Stimulated activated CD4-positive, alpha-beta T cell treated with anti-CD3 and anti-CD28 coated beads, Interleukin-4, amount 100 ng/mL, for 4 hours (primary cell): Measurements from ENCODE around the gene E2F6.
A peak's percentile ranks its signal among the peaks of the same experiment; 100 is the strongest.

ENCODE experiments used
- DNase-seq, 2 experiments: peaks; one replicate each; pipeline ENCODE4 v3.0.0-alpha.2; 2020

E2F6 gene

DNA sequence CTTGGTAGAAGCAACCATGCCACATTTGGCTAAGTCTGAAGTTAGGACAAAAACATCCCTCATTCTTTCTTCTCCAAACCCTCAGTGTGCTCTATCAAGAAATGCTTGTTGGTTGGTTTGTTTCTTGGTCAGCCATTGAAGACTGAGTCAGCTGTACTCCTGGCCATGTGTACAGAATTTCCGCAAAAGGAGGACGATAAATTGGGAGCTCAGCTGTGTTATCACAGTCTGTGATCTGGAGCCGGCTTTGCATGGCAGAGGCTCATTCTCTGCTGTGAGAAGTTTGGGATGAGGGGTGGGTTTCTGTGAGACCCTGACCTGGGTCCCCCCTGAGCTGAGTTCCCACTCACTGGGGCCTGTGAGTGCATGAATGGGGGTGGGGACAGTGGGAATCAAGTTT lies 26.3 kb upstream of the E2F6 start:
- DNase-seq: no peak

DNA sequence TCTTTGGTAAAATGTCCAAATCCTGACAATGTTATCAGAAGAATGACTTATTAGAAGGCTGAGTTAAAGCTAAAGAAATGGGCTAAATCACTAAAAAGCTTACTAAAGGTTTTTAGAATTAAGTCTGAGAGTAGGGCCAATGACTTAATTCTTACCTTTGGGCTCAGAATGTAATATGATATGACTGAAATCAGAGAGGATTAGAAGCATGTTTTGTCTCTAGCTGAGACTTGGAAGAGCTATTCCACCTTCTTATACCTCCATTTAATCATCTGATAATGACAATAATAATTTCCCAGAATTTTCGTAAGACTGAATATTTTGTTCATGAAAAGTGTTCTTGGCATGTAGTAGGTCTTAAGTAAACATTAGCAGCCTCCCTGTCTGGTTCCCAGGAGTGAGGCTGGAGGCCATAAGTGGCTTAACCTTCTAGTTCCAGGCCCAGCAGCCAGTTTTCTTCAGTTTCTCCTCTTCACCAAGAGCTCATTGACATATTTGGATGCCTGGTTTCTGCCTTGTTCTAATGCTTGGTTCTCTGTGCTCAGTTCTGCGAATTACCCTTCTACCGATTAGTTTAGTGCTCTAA lies 25.5 kb upstream of the E2F6 start:
- DNase-seq: no peak

DNA sequence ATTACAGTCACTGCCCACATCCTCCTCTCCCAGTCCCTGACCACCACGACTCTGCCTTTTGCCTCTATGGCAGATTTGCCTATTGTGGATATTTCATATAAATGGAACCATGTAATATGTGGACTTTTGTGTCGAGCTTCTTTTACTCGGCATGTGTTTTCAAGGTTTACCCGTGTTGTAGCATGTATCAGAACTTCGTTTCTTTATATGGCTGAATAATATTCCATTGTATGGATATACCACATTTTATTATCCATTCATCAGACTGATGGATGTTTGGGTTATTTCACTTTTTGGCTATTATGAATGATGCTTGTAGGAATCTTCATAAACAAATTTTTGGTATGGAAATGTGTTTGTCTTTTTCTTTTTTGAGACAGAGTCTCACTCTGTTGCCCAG lies 24.2 kb upstream of the E2F6 start:
- DNase-seq: no peak

DNA sequence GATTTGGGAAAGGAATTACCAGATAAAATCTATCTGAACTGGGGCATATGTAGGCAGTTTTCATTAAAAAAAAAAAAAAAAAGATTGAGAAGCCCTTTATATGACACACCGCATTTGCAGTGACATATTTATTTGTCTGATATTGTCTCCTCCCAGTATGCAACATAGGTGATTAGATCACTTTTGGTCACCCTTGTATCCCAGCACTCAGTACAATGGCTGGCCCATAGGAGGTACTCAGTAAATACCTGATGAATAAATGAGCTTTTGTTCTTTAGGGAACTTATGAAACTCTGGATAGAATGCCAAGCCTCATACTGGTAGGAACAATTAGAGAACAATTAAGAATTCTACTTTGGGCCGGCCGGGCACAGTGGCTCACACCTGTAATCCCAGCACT lies 22.8 kb upstream of the E2F6 start:
- DNase-seq: no peak

DNA sequence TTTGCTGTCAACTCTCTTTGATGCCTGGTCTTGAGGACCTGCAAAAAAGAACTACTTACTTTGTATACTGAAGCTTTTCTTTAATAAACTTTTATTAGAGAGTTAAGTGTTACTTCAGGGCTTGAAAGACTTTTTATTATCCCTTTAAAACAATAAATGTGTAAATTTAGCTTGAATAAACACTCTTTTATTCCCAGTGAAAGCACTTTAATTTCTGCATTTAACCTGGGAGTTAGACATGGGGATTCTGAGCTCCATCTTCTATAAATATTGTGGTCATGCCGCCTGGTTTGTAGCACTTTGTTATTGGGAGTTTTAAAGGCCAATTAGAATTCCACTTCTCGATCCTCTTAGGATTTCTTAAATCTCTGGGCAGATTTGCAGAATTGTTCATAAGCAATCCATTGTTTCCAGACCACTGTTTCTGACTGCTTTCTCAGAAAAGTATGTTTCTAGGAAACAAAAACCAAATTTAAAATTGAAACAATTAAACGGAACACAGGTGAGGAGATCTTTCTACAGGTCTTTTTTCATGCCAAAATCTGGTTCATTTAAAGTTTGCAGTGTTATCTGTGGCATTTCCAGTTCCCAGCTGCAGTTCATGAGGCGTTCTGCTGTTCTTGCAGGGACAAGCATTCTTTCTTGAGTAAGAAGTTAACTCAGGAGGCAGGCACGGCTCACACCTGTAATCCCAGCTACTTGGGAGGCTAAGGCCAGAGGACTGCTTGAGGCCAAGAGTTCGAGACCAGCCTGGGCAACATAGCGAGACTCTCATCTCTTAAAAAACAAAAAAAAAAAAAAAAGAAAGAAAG lies 18.1 kb upstream of the E2F6 start:
- no peak for DNase-seq

DNA sequence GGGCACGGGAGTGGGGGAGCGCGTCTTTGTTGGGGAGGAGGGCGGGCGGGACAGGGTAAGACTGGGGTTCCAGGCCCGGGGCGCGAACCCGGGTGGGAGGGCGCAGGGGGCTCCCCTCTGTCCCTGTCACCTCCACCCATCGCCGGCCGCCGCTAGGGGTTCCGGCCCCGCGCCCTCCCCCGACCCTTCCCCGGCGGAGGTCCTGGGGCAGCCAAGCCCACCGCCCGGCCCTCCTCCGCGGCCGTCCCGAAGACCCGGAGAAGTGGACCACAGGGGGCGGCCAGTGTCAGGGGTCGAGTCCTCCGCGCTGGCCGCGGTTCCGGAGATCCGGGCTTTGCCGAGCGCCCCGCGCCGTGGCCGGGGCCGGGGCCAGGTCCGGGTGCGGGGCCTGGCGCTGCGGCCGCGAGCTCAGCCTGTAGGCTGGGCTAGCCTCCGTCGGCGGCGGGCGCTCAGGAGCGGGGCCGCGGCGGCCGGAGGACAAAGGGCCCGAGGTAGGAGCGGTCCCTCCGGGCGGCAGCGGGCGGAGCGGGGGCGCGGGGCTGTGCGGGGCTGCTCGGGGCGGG lies 16.6 kb upstream of the E2F6 start:
- no peak for DNase-seq

DNA sequence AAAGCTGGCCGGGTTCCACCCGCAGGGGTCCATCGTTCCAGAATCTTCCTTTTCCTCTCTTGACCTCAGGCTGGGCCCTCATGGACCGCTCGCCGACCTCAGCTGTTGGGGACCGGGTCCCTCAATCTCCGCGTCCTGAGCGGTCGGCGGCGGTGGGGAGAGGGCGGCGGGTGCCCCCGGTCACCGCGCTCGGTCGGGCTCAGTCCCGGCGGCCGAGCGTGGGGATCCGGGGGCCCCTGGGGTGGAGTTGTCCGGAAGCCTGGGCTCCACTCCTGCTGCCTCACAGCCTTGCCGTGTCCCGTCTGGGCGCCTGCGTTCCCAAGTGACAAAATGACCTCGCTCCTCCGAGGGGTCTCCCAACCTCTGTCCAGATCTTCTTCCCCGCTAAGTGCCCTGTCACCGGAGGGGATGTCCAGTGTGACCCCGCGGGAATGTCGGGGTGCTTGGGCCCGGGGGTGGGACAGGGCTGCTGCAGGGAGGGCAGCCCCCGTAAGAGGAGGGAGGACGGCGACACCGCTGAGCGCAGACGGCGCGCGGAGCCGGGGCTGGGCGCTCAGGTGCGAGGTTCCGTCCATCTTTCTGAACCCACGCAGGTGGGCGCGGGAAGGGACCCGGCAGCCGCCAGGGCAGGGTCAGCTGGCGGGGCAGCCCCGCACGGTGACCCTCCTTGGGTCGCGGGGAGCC lies 16.0 kb upstream of the E2F6 start:
- DNase-seq: no peak

DNA sequence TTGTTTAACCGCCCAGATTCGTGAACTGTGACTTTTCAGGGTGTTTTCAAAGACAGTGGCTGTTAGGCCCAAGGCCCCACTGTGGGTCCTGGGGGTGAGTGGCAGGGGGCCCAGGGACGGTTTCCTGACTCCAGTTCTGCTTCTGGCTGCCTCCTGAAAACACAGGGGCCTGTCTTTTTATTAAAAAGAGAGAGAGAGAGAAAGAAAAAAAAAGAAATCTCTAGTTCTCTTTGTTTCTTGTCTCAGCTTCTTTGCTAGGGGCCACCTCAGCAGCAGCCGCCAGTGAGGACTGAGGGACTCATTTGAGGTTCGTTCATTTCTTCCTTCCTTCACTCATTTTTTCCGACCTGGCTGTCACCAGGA lies 15.4 kb upstream of the E2F6 start:
- DNase-seq: no peak

DNA sequence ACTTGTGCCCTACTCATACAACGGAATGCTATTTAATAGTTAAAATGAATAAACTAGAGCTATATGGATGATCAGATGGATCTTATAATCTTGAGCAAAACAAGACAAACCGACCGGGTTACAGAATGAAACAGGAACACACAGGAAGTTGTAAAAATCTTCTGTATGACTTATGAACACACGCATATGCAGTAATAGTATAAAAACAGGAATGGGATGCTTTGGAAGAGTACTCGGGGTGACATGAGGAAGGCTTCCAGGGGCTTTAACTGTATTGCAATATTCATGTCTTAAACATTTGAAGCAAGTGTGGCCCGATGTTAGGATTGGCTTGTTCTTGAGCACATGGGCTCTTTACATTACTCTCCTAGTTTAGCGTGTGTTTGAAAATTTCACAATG lies 14.9 kb upstream of the E2F6 start:
- DNase-seq: no peak

DNA sequence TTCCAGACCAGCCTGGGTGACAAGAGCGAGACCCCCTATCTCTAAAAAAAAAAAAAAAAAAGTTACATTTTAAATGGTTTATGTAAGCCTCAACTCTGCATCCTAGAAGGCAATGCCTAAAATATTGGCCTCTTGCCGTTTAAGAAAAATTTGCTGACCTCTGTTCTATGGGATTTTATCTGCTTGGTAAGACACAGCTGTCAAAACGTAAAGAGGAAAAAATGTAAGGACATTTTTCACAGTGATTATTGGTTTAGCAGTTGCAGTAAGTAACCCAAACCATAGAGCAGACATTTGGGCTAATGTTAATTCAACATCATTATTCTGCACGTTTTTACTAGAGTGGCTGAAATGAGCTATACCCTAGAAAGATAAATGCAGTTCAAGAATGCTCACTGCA lies 14.4 kb upstream of the E2F6 start:
- no peak for DNase-seq

DNA sequence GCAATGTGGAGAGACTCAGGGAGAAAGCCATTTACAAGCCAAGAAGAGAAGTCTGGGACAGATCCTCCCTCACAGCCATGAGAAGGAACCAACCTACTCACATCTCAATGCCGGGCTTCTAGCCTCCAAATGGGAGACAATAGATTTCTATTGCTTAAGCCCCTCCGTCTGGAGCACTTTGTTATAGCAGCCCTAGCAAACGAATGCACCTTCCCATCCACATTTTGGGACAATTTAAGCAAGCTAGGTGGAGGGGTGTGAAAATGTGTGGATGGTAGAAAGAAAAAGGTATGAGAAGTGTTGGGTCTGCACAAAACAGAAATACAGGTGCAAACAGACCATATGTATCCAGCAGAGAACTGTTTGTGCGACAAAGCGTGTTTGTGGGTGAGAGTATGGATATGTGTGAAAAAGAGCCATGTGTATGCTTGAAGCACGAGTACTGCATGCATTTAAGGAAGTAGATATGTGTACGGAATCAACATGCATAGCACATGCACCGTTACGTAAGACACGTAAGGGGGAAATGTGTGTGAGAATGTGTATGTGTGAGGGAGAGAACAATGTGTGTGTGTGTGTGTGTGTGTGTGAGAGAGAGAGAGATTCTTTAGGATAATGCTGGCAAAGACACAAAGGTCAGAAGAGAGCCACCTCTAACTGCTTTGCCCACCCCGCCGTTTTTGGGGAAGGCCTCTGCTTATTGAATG lies 13.1 kb upstream of the E2F6 start:
- DNase-seq: no peak

DNA sequence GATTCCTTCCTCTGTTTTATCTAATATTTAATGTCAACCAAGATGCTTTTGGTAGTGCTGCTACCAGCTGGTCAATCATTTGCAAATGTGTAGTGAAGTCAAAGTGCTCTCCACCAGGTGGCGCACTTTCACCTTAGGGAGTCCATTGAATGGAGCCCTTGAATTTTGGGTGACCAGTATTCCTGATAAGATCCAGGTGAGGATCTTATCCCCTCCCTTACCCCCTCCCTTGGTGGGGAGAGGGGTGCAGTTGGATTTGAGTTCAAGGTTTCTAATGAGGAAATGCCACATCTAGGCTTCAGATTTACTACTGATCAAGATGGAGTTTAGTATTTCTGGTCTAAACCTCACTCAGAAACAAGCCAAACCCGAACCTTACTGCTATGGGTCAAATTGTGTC lies 12.0 kb upstream of the E2F6 start:
- peak; percentile 71 to 85 for DNase-seq

DNA sequence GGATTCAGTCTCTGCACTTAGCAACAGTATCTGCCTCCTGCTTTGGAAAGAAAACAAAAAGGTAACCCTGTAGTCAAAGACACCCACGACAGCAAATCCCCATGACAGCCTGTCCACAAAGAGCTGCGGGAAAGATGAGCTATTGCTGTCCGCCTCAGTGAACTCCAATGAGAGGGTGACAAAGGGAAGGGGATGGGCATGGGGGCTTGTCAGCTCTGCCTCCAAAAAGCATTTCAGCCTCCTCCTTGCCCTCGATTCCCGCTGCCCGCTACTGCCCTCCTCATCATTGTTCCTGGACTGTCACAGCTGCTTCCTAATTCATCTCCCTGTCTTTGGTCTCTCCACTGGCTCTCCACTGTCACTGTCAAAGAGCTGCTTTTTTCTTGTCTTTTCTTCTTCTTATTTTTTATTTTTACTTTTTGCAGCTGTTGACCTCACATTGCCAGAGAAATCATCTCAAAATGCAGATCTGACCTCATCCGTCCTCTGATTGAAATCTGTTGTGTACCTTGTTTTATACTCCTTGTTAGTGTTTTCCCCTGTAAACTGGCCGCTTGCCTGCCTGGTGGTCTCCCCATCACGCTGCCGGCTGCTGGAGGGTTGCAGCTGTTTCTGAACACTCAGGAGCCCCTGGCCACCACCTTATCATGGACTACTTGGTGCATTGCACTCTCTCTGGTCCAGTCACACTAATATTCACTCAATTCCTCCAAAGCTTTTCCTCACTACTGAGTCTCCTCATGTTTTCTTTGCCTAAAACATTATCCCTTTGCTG lies 7.9 kb upstream of the E2F6 start:
- DNase-seq: no peak

DNA sequence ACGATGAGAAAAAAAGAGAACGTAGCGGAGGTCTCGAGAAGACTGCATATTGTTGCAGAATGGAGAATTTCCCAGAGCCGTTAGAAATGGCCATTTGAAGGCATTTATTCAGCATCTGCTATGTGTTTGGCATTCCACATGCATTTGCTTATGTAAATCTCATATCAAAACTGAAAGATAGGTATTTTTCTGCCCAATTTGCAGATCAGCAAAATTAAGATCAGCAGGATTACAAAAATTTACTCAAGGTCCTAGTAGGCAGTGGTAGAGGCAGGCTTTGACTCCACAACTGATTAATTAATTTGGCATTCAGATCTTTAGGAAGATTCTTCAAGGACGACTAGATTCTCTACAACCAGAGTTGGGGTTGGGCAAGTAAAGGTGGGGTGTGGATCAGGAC lies 1.8 kb upstream of the E2F6 start:
- DNase-seq: no peak

DNA sequence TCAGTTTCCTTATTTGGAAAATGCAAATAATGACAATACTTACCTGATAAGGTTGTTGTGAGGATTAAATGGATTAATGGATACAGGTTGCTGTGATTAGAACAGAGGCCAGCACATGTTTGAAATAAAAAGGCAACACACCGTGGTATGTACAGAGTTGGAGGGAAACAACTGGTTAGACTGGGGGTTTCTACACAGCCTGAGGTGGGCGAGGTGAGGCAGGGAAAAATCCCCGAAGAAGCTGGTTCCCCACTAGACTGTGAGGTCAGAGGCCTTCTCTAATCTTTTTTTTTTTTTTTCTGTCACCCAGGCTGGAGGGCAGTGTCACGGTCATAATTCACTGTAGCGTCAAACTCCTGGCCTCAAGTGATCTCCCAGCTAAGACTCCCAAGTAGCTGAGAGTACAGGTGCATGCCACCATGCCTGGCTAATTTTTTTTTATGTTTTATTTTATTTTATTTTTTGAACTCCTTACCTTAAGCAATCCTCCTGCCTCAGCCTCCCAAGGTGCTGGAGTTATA lies 1.2 kb upstream of the E2F6 start:
- no peak for DNase-seq

DNA sequence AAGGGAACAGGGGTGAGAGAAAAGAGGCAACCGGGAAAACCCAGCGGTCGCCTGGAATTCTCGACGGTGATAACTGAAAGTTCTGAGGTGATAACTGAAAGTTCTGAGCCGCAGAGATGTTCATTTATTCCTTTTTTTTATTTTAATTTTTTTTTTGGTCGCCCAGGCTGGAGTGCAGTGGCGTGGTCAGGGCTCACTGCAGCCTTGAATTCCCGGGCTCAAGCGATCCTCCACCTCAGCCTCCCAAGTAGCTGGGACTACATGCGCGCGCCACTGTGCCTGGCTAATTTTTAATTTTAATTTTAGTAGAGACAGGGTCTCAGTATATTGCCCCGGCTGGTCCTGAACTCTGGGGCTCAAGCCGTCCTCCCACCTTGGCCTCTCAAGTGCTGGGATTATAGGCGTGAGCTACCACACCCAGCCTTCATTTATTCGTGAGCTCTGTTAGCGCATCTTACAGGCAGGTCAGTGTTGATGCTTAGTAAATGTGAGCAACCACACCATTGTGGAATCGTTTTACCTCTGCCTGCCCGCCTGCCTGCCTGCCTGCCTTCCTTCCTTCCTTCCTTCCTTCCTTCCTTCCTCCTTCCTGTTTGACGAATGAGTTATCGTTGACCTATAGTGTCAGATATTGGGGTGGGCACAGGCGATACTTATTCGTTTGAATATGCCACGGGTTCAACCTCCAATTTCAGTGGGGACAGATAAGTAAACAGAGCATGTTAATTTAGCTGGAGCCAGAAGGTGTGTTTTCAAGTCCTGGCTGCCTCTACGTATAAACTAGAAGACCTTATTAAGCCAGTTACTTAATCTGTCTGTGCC lies 557 bp upstream of the E2F6 start:
- DNase-seq: no peak

DNA sequence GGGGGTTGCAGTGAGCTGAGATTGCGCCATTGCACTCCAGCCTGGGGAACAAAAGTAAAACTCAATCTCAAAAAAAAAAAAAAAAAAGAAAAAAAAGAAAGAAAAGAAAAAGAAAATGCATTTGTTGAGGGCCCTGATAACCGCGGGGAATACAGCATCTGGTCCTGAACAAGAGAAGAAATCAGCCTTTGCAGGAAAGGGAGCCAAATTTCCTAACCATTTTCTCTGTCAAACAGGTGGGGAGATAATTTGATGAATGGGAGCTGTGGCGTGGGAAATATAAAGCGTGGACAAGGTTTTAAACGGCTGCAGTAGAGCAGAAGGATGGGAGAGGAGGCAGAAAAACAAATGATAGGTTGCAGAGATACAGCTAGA lies 864 bp downstream of the E2F6 start:
- DNase-seq: no peak

DNA sequence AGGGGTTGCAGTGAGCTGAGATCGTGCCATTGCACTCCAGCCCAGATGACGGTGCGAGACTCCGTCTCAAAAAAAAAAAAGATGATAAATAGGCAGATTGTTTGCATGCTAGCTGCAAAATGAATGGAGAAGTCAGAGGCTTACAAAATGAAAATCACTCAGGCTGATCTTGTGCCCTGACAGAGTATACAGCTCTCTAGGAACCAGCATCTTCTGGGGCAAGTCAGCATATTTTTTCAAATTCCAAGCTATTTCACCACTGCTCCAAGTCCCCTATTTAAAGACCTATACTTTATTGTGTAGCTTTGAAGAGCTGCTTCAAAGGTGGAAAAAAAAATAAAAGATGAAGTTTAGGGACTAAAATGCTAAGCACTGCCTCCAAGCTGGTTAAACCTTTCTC lies 6.1 kb downstream of the E2F6 start:
- DNase-seq: no peak

DNA sequence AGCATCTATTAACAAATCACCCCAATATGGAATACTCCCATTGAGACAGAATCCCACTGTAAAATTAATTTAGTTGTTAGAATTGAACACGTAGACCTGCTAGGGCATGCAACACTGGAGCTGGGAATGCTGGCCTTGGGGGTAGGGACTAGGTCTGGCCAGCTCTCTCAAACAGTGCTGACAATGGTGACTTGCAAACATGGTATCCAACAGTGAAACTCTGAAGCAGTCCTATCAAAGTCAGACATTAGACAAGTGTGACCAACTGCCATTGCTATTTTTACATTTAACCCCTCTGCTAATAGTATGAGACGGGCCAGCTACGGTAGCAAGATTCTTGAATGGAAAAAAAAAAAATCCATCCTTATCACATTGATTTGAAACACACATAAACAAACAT lies 7.2 kb downstream of the E2F6 start:
- DNase-seq: no peak

DNA sequence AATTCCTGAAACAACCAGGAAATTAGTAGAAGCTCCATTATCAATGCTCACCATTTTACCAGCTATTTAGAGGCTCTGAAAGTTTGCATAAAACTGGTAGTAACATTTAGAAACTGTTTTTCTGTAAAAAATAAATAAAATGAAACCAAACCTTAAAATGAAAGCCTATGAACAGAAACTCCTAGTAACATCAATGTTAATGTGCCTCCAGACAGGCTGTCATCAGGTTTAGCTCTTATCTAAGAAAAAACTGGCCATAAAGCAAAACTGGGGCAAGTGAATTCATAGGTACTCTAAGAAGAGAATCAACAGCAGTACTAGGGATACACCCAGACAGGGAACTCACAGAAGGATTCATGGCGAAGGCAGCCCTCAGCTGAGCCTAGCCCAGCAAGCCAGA lies 8.0 kb downstream of the E2F6 start:
- DNase-seq: no peak

DNA sequence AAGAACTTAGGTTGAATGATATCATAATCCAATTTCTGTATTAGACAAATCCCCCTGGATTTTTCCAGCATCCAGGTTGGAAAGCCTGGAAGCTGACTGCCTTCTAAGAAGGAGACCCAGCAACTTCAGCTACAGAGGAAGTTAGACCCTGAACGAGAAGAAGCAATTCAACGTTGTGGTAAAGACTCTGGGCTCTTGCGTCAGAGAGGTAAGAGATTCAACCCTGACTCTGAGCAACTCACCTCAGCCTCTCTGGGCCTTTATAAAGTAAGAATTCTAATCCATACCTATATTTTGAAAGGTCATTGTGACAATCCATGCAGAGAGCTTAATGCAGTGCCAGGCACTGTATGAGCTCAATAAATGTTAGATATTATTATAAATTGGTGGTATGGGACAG lies 9.7 kb downstream of the E2F6 start:
- no peak for DNase-seq

DNA sequence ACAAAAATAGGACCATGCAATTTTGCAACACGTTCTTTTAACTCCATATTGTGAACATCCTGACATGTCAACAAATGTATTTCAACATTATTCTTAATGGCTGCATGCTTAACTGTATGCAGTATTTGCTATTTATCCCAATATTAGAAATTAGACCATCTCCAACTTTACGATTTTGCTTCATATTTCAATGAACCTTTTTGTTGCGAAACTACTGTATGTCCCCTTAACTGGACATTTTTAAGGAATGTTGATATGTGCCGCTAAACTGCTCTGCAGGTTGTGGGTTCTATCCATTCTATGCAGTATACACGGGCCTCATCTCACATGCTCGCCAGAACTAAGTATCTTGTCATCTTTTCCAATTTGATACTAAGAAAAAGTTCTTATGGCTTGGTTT lies 11.1 kb downstream of the E2F6 start:
- DNase-seq: no peak
